ENCODE data around the gene TWNK. TPM values are rescaled to one million over a fixed set of nuclear protein-coding genes. Genes with fewer than 3 reads are reported as not detected.

The TWNK gene
- total RNA-seq, 4 donors from 2014 or later: 8.2 to 19.8 (median 10.0) TPM

GRCh38 chr10:100963826-100964225 is 23.5 kb upstream of the TWNK start:
- TF ChIP-seq CTCF (IDR thresholded peaks at IDR 0.05 in 4 of 5, conservative IDR thresholded peaks at IDR 0.05 in 1 of 5): no peak
- TF ChIP-seq POLR2A (IDR thresholded peaks at IDR 0.05): no peak
- Histone ChIP-seq H3K36me3 (peaks cover 0 to 40% of the 10 kb centered on the region in 2 donors), H3K27me3 (no peaks in the 10 kb centered on the region), H3K27ac (no peak overlapping the region), H3K9me3 (no peaks in the 10 kb centered on the region), H3K4me1 (peaks cover 8 to 11% of the 10 kb centered on the region in 2 donors), H3K4me3 (no peak overlapping the region)
- intact Hi-C loops (cut with DNase I; ENCODE audit: low total_unique reads): no loop called here
- no peak for ATAC-seq
- in situ Hi-C loops (cut with MboI; ENCODE audit: low sequenced_read_pairs in 4 of 4): no loop called here
- no peak for DNase-seq

GRCh38 chr10:100965820-100966219 is 21.5 kb upstream of the TWNK start:
- in situ Hi-C loops (cut with MboI; ENCODE audit: low sequenced_read_pairs in 4 of 4) (no loop called here), intact Hi-C loops (cut with DNase I; ENCODE audit: low total_unique reads) (no loop called here)
- no peaks in the 10 kb centered on the region for H3K27me3 ChIP-seq
- no peak for ATAC-seq
- peaks cover 14 to 19% of the 10 kb centered on the region in 2 donors for H3K4me1 ChIP-seq
- no peak for DNase-seq
- no peaks in the 10 kb centered on the region for H3K9me3 ChIP-seq
- no peak overlapping the region for H3K27ac ChIP-seq
- peaks cover 0 to 26% of the 10 kb centered on the region in 2 donors for H3K36me3 ChIP-seq
- H3K4me3 ChIP-seq: no peak overlapping the region
- TF ChIP-seq CTCF (IDR thresholded peaks at IDR 0.05 in 4 of 5, conservative IDR thresholded peaks at IDR 0.05 in 1 of 5) (no peak), POLR2A (IDR thresholded peaks at IDR 0.05) (no peak)

- no peak for ATAC-seq
- TF ChIP-seq POLR2A (IDR thresholded peaks at IDR 0.05) (no peak), CTCF (IDR thresholded peaks at IDR 0.05 in 4 of 5, conservative IDR thresholded peaks at IDR 0.05 in 1 of 5) (no peak)
Observed at GRCh38 chr10:100966887-100967286, 20.5 kb upstream of the TWNK start.

GRCh38 chr10:100967332-100967731 is 20.0 kb upstream of the TWNK start:
- ATAC-seq (no peak), DNase-seq (no peak)
- Histone ChIP-seq H3K4me3 (no peak overlapping the region), H3K27ac (no peak overlapping the region), H3K4me1 (peaks cover 7 to 16% of the 10 kb centered on the region in 2 donors), H3K9me3 (no peaks in the 10 kb centered on the region), H3K36me3 (peaks cover 0 to 19% of the 10 kb centered on the region in 2 donors), H3K27me3 (no peaks in the 10 kb centered on the region)
- in situ Hi-C loops (cut with MboI; ENCODE audit: low sequenced_read_pairs in 4 of 4) (no loop called here), intact Hi-C loops (cut with DNase I; ENCODE audit: low total_unique reads) (no loop called here)
- TF ChIP-seq POLR2A (IDR thresholded peaks at IDR 0.05) (no peak), CTCF (IDR thresholded peaks at IDR 0.05 in 4 of 5, conservative IDR thresholded peaks at IDR 0.05 in 1 of 5) (no peak)

More at GRCh38 chr10:100966887-100967286, 20.5 kb upstream of the TWNK start:
- no peak overlapping the region for H3K4me3 ChIP-seq
- DNase-seq: no peak
- in situ Hi-C loops (cut with MboI; ENCODE audit: low sequenced_read_pairs in 4 of 4) (no loop called here), intact Hi-C loops (cut with DNase I; ENCODE audit: low total_unique reads) (no loop called here)
- H3K27ac ChIP-seq: no peak overlapping the region
- H3K36me3 ChIP-seq: peaks cover 0 to 23% of the 10 kb centered on the region in 2 donors
- H3K9me3 ChIP-seq: no peaks in the 10 kb centered on the region
- H3K4me1 ChIP-seq: peaks cover 8 to 17% of the 10 kb centered on the region in 2 donors
- H3K27me3 ChIP-seq: no peaks in the 10 kb centered on the region
